H1 (cell line): Measurements from ENCODE around the gene AZGP1. TPM values are rescaled to one million over a fixed set of nuclear protein-coding genes. Genes with fewer than 3 reads are reported as not detected.
A peak's percentile ranks its signal among the peaks of the same experiment; 100 is the strongest.

ENCODE experiments used
- CTCF ChIA-PET: fragments of 300-600 bp; sonication (Branson Sonifier 250); formaldehyde crosslinking; loops from one replicate; lab custom pipeline; 2021; ENCODE audit not compliant: partially characterized antibody; lab: Charles Lee
- POLR2A ChIA-PET: fragments of 300-600 bp; sonication (Branson Sonifier 250); formaldehyde crosslinking; loops from one replicate; lab custom pipeline; 2021; ENCODE audit warnings: inconsistent platforms; ENCODE audit not compliant: partially characterized antibody; lab: Charles Lee
- DNase-seq, 2 experiments: peaks; one replicate each; pipeline versions ENCODE4 v3.0.0 to v3.0.0-alpha.2; 2010 to 2022; ENCODE audit warnings: low spot score in 2 of 2, low read depth in 1 of 2, mixed read lengths in 1 of 2
- FAIRE-seq: peaks from 2 replicates; lab custom pipeline; 2011; peaks lifted over from hg19 to GRCh38; lab: Jason Lieb, UNC
- H2AFZ ChIP-seq: 2 replicates; pipeline ENCODE4 v1.8.1; 2012; ENCODE audit warnings: low read length, inconsistent platforms
- H2AK5ac ChIP-seq: 2 replicates; pipeline ENCODE4 v1.6.1; 2013; ENCODE audit warnings: low read depth, low read length
- H2BK120ac ChIP-seq: replicated peaks from 2 replicates; pipeline ENCODE3; 2013; ENCODE audit warnings: low read depth, low read length, inconsistent platforms
- H2BK12ac ChIP-seq: 2 replicates; pipeline ENCODE4 v1.6.1; 2013; ENCODE audit warnings: low read depth, low read length
- H2BK15ac ChIP-seq: 2 replicates; pipeline ENCODE4 v1.6.1; 2013; ENCODE audit warnings: low read length
- H2BK20ac ChIP-seq: 2 replicates; pipeline ENCODE4 v1.6.1; 2013; ENCODE audit warnings: low read length
- H2BK5ac ChIP-seq: 2 replicates; pipeline ENCODE4 v1.6.1; 2013; ENCODE audit warnings: low read depth, low read length
- H3K14ac ChIP-seq: 2 replicates; pipeline ENCODE4 v1.6.1; 2013; ENCODE audit warnings: inconsistent platforms; ENCODE audit not compliant: insufficient read length
- H3K18ac ChIP-seq: 2 replicates; pipeline ENCODE4 v1.6.1; 2013; ENCODE audit warnings: low read length; ENCODE audit errors: extremely low read depth
- H3K23ac ChIP-seq: 2 replicates; pipeline ENCODE4 v1.6.1; 2013; ENCODE audit warnings: inconsistent platforms; ENCODE audit not compliant: insufficient read length
- H3K23me2 ChIP-seq: 2 replicates; pipeline ENCODE4 v1.6.1; 2013; ENCODE audit warnings: low read depth, low read length
- H3K27ac ChIP-seq: 2 replicates; pipeline ENCODE4 v1.6.1; 2011; ENCODE audit warnings: low read depth, low read length, inconsistent platforms
- H3K27me3 ChIP-seq, 4 experiments: replicated peaks in 1 of 4; 1 replicate in 1 of 4; 2 replicates in 3 of 4; pipeline versions ENCODE4 v1.6.1 to v1.8.1; 2011 to 2013; ENCODE audit warnings: low read length in 3 of 4, mild to moderate bottlenecking in 3 of 4, inconsistent platforms in 2 of 4, mixed read lengths in 2 of 4, moderate library complexity in 1 of 4; ENCODE audit not compliant: control insufficient read depth in 3 of 4, insufficient read depth in 3 of 4; ENCODE audit errors: extremely low read depth in 1 of 4
- H3K36me3 ChIP-seq, 4 experiments: 2 replicates each; pipeline versions ENCODE4 v1.6.1 to v1.8.1; 2011 to 2013; ENCODE audit warnings: mild to moderate bottlenecking in 4 of 4, low read length in 3 of 4, moderate library complexity in 2 of 4, control low read depth in 1 of 4, inconsistent platforms in 1 of 4; ENCODE audit not compliant: insufficient read depth in 4 of 4, control insufficient read depth in 2 of 4
- H3K4ac ChIP-seq: replicated peaks from 2 replicates; pipeline ENCODE3; 2013; ENCODE audit warnings: low read length, low read depth, mixed read lengths, inconsistent platforms; ENCODE audit not compliant: insufficient read length
- H3K4me1 ChIP-seq, 4 experiments: replicated peaks in 1 of 4; 1 replicate in 1 of 4; 2 replicates in 3 of 4; pipeline versions ENCODE4 v1.6.1 to v1.8.1; 2011 to 2013; ENCODE audit warnings: low read length in 3 of 4, inconsistent platforms in 2 of 4, mixed read lengths in 1 of 4; ENCODE audit not compliant: insufficient read depth in 4 of 4, control insufficient read depth in 3 of 4
- H3K4me2 ChIP-seq, 2 experiments: 2 replicates each; pipeline versions ENCODE4 v1.6.1 to v1.8.1; 2011 to 2013; ENCODE audit warnings: low read depth in 2 of 2, low read length in 2 of 2, control low read depth in 1 of 2, inconsistent platforms in 1 of 2, mild to moderate bottlenecking in 1 of 2; ENCODE audit not compliant: insufficient read depth in 1 of 2
- H3K4me3 ChIP-seq, 4 experiments: fragments of 200-600, 300-600 bp in 1 of 4; sonication (generic), shearing (Covaris generic), sonication (Bioruptor Twin) in 1 of 4; 2 replicates each; pipeline versions ENCODE4 v1.5.1 to v1.8.1; 2011 to 2016; ENCODE audit warnings: low read length in 4 of 4, low read depth in 3 of 4, control low read depth in 2 of 4, inconsistent platforms in 2 of 4, mild to moderate bottlenecking in 2 of 4, mixed read lengths in 1 of 4, moderate library complexity in 1 of 4; ENCODE audit not compliant: insufficient read depth in 2 of 4; ENCODE audit errors: extremely low read depth in 1 of 4
- H3K56ac ChIP-seq: replicated peaks from 2 replicates; pipeline ENCODE3; 2013; ENCODE audit warnings: low read depth, mild to moderate bottlenecking, mixed read lengths, low read length, inconsistent platforms; ENCODE audit not compliant: insufficient read length
- H3K79me1 ChIP-seq: 2 replicates; pipeline ENCODE4 v1.6.1; 2013; ENCODE audit warnings: low read depth, low read length, control low read depth
- H3K79me2 ChIP-seq, 2 experiments: 2 replicates each; pipeline versions ENCODE4 v1.6.1 to v1.8.1; 2012 to 2013; ENCODE audit warnings: low read length in 2 of 2, mild to moderate bottlenecking in 2 of 2, inconsistent platforms in 1 of 2; ENCODE audit not compliant: insufficient read depth in 2 of 2, control insufficient read depth in 1 of 2
- H3K9ac ChIP-seq, 4 experiments: replicated peaks in 1 of 4; 1 replicate in 1 of 4; 2 replicates in 3 of 4; pipeline versions ENCODE4 v1.6.1 to v1.8.1; 2011 to 2013; ENCODE audit warnings: low read depth in 3 of 4, low read length in 3 of 4, control low read depth in 2 of 4, mild to moderate bottlenecking in 2 of 4, moderate library complexity in 2 of 4, inconsistent platforms in 1 of 4; ENCODE audit errors: extremely low read depth in 1 of 4
- H3K9me3 ChIP-seq, 2 experiments: 2 replicates each; pipeline versions ENCODE4 v1.6.1 to v1.8.1; 2012 to 2013; ENCODE audit warnings: mild to moderate bottlenecking in 2 of 2, moderate library complexity in 2 of 2, control low read depth in 1 of 2, inconsistent platforms in 1 of 2, low read depth in 1 of 2, low read length in 1 of 2, mixed read lengths in 1 of 2; ENCODE audit not compliant: insufficient read depth in 2 of 2
- H4K20me1 ChIP-seq, 2 experiments: replicated peaks in 1 of 2; 2 replicates each; pipeline versions ENCODE3 to v1.8.1; 2011 to 2013; ENCODE audit warnings: inconsistent platforms in 2 of 2, low read length in 2 of 2, mild to moderate bottlenecking in 1 of 2; ENCODE audit not compliant: insufficient read depth in 2 of 2, control insufficient read depth in 1 of 2
- H4K5ac ChIP-seq: 2 replicates; pipeline ENCODE4 v1.6.1; 2013; ENCODE audit warnings: low read length, low read depth, mixed read lengths, inconsistent platforms; ENCODE audit not compliant: insufficient read length
- H4K8ac ChIP-seq: 2 replicates; pipeline ENCODE4 v1.8.0; 2013; ENCODE audit warnings: mild to moderate bottlenecking, moderate library complexity, low read length, inconsistent platforms; ENCODE audit not compliant: insufficient read depth; ENCODE audit errors: extremely low read depth
- H4K91ac ChIP-seq: replicated peaks from 2 replicates; pipeline ENCODE3; 2013; ENCODE audit warnings: low read length, mixed read lengths, inconsistent platforms; ENCODE audit not compliant: insufficient read length
- ATF2 ChIP-seq: IDR thresholded peaks from 2 replicates; pipeline ENCODE4 v1.6.1; 2012; ENCODE audit warnings: low read length, inconsistent platforms
- CHD2 ChIP-seq: IDR thresholded peaks from 2 replicates; pipeline ENCODE4 v1.6.1; 2012; ENCODE audit warnings: low read length, improper control_type of control experiment
- E2F6 ChIP-seq: IDR thresholded peaks from 2 replicates; pipeline ENCODE4 v1.6.1; 2012; ENCODE audit warnings: inconsistent platforms
- GTF2F1 ChIP-seq: IDR thresholded peaks from 2 replicates; pipeline ENCODE4 v1.6.1; 2012; ENCODE audit warnings: low read depth, low read length, improper control_type of control experiment, borderline replicate concordance
- HDAC6 ChIP-seq: IDR thresholded peaks from one replicate; pipeline ENCODE4 v1.7.1; 2012; ENCODE audit warnings: low read depth, mild to moderate bottlenecking, inconsistent platforms, low read length, moderate library complexity
- JUND ChIP-seq: IDR thresholded peaks from 2 replicates; pipeline ENCODE4 v1.6.1; 2011; ENCODE audit warnings: mild to moderate bottlenecking, improper control_type of control experiment, low read length
- MAX ChIP-seq: IDR thresholded peaks from 2 replicates; pipeline ENCODE4 v1.6.1; 2012; ENCODE audit warnings: inconsistent platforms
- RFX5 ChIP-seq: IDR thresholded peaks from 2 replicates; pipeline ENCODE4 v1.6.1; 2011; ENCODE audit warnings: low read depth, low read length, improper control_type of control experiment, borderline replicate concordance
- SIX5 ChIP-seq: IDR thresholded peaks from 2 replicates; pipeline ENCODE4 v1.6.1; 2011; ENCODE audit warnings: mild to moderate bottlenecking, low read depth, low read length
- SP2 ChIP-seq: IDR thresholded peaks from 2 replicates; pipeline ENCODE4 v1.6.1; 2012; ENCODE audit warnings: mild to moderate bottlenecking, low read length, inconsistent platforms
- TAF7 ChIP-seq: optimal IDR thresholded peaks from 2 replicates; pipeline ENCODE3; 2011; ENCODE audit warnings: low read depth, mild to moderate bottlenecking, inconsistent platforms, low read length, moderate library complexity, borderline replicate concordance
- TBP ChIP-seq: IDR thresholded peaks from 2 replicates; pipeline ENCODE4 v1.6.1; 2011; ENCODE audit warnings: low read depth, low read length, improper control_type of control experiment
- WGBS, 2 experiments: shearing (Covaris generic) in 1 of 2; methylation state at CpG; one replicate each; pipeline versions ENCODE4 v1.1.6 to v1.1.7; 2013 to 2015; ENCODE audit warnings: low lambda C conversion rate in 2 of 2, mixed read lengths in 2 of 2, inconsistent platforms in 1 of 2, low coverage in 1 of 2, missing lambda C conversion rate in 1 of 2; ENCODE audit not compliant: insufficient replicate concordance in 2 of 2, insufficient coverage in 1 of 2, insufficient read length in 1 of 2; ENCODE audit errors: extremely low coverage in 1 of 2, missing lambda C conversion rate in 1 of 2; 5-methylcytosine and 5-hydroxymethylcytosine counted together
- polyA plus RNA-seq, 7 experiments: library from polyadenylated mRNA; depleted of rRNA in 3 of 7; stranded (reverse) in 5 of 7; unstranded in 2 of 7; fragments of >200 nt in 5 of 7; fragments of 200-250 nt in 2 of 7; gene quantifications; 1 replicate in 5 of 7; 2 replicates in 1 of 7; 4 replicates in 1 of 7; pipeline versions ENCODE4 v1.2.1 to v1.2.3, GENCODE V29; 2011 to 2013; ENCODE audit warnings: missing spikeins in 2 of 7, mixed read lengths in 2 of 7
- total RNA-seq: library from RNA; stranded (reverse); fragmentation: NEBNext Ultra II Directional; extraction: Animal tissue kit (Norgen Biotek cat#: 25700); gene quantifications from 2 replicates; pipeline ENCODE4 v1.2.1, GENCODE V29; 2021

Gene AZGP1
- total and polyA plus RNA-seq, 2 of the 8 experiments (the other 6 are each of a cell fraction or from before 2014, with no cell fraction given): 0.52 to 0.68 TPM

GRCh38 chr7:99923200-99923599 lies 52.6 kb downstream of the AZGP1 start:
- H3K79me2 ChIP-seq: no peaks in the 10 kb centered on the region
- CTCF ChIA-PET: interaction anchor here (0.6 to 11.2 kb wide), 4 partner anchors 18 to 67 kb away, joined by 3 to 241 read pairs (median 4); no protein-coding TSS in a partner anchor
- no peak overlapping the region for H3K9ac ChIP-seq
- no peaks in the 10 kb centered on the region; a peak in 1 of 7 replicates for H3K4me1 ChIP-seq
- 95% methylated on average over 3 of the region's 3 CpGs; no CpG with 5 or more reads in 1 of the 2 experiments for WGBS, 2 experiments
- H2BK5ac ChIP-seq: no peak overlapping the region
- H4K91ac ChIP-seq: no peak overlapping the region
- H2BK15ac ChIP-seq: no peak overlapping the region
- no peak overlapping the region for H4K8ac ChIP-seq
- H3K4ac ChIP-seq: no peak overlapping the region
- H3K14ac ChIP-seq: no peak overlapping the region
- no peak overlapping the region for H2BK120ac ChIP-seq
- no peak overlapping the region for H3K27ac ChIP-seq
- no peaks in the 10 kb centered on the region for H4K20me1 ChIP-seq
- no peak overlapping the region for H2AK5ac ChIP-seq
- 0 out of 2 replicates have a peak overlapping the region, but pooled peaks have one; percentile 13 for H2BK20ac ChIP-seq
- no peak overlapping the region for H3K4me2 ChIP-seq
- H3K23ac ChIP-seq: no peak overlapping the region
- POLR2A ChIA-PET: interaction anchor here (1.6 to 2.3 kb wide), 3 partner anchors 10 to 21 kb away, joined by 3 to 7 read pairs (median 5); no protein-coding TSS in a partner anchor
- no peak overlapping the region for H2AFZ ChIP-seq
- peaks cover 7 to 24% of the 10 kb centered on the region in 2 experiments; a peak in 2 of 4 replicates for H3K9me3 ChIP-seq
- no peak overlapping the region for H3K56ac ChIP-seq
- peaks cover 0 to 2% (median 0%) of the 10 kb centered on the region in 4 experiments; a peak in 1 of 8 replicates for H3K36me3 ChIP-seq
- no peak overlapping the region for H3K4me3 ChIP-seq
- H3K27me3 ChIP-seq: no peaks in the 10 kb centered on the region
- DNase-seq (no peak), FAIRE-seq (no peak)
- H2BK12ac ChIP-seq: no peak overlapping the region
- no peaks in the 10 kb centered on the region; the same call in 1 of the 2 replicates for H3K23me2 ChIP-seq
- no peak overlapping the region for H4K5ac ChIP-seq
- H3K18ac ChIP-seq: no peak overlapping the region
- H3K79me1 ChIP-seq: no peaks in the 10 kb centered on the region; the same call in 1 of the 2 replicates
- no peak for TF ChIP-seq E2F6
- TF ChIP-seq GTF2F1: no peak
- TF ChIP-seq CHD2: no peak
- no peak for TF ChIP-seq TBP
- TF ChIP-seq ATF2: no peak
- no peak for TF ChIP-seq RFX5
- no peak for TF ChIP-seq JUND
- no peak for TF ChIP-seq SP2
- no peak for TF ChIP-seq HDAC6
- TF ChIP-seq MAX: no peak
- TF ChIP-seq TAF7: no peak
- TF ChIP-seq SIX5: no peak
